GM12892 (cell line): Measurements from ENCODE around the gene NIBAN1.
A peak's percentile ranks its signal among the peaks of the same experiment; 100 is the strongest.

Experiments
- DNase-seq: peaks from one replicate; pipeline ENCODE4 v3.0.0; 2011; ENCODE audit not compliant: insufficient read length
- FAIRE-seq: peaks from 2 replicates; lab custom pipeline; 2011; peaks lifted over from hg19 to GRCh38; lab: Jason Lieb, UNC
- POLR2A ChIP-seq: IDR thresholded peaks from 2 replicates; pipeline ENCODE4 v1.6.1; 2011; ENCODE audit warnings: low read depth, low read length, control low read depth
- POLR2AphosphoS5 ChIP-seq: IDR thresholded peaks from 2 replicates; pipeline ENCODE4 v1.6.1; 2011; ENCODE audit warnings: low read depth, low read length, control low read depth
- TAF1 ChIP-seq: IDR thresholded peaks from 2 replicates; pipeline ENCODE4 v1.6.1; 2011; ENCODE audit warnings: low read depth, mild to moderate bottlenecking, control low read depth, low read length, borderline replicate concordance

The NIBAN1 gene

GRCh38 chr1:184953600-184954219 lies 20.6 kb downstream of the NIBAN1 start:
- no peak for DNase-seq
- peak; percentile 80 for FAIRE-seq
- no peak for TF ChIP-seq POLR2A
- TF ChIP-seq POLR2AphosphoS5: no peak
- no peak for TF ChIP-seq TAF1

DNA sequence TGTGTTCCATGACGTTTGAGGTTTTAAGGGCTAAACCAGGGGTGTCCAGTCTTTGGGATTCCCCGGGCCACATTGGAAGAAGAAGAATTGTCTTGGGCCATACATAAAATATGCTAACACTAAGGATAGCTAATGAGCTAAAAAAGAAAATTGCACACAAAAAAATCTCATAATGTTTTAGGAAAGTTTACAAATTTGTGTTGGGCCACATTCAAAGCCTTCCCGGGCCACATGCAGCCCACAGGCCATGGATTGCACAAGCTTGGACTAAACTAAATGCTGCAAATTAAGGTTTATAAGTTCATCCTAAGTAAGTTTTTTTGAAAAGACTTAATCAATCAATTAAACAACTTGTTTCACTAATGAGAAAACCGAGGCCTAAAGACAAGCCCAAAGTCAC lies 21.9 kb downstream of the NIBAN1 start:
- DNase-seq (no peak), FAIRE-seq (no peak)
- TF ChIP-seq POLR2AphosphoS5 (no peak), POLR2A (no peak), TAF1 (no peak)

DNA sequence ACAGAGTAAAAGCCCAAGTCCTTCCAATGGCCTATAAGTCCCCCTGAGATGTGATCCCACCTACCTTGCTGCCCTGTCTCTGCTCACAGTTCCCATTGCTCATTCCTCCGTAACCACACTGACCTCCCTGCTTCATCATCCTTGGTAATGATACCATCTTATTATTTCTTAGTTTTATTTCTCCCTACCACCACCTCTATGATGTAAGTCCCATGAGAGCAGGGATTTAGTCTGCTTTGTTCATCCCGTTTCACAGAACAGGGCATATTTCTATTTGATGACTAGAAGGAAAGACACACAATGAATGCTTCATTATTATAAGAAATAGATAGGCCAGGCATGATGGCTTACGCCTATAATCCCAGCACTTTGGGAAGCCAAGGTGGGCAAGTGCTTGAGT lies 22.5 kb downstream of the NIBAN1 start:
- FAIRE-seq: no peak
- no peak for TF ChIP-seq POLR2A
- no peak for TF ChIP-seq POLR2AphosphoS5
- TF ChIP-seq TAF1: no peak
- DNase-seq: no peak

DNA sequence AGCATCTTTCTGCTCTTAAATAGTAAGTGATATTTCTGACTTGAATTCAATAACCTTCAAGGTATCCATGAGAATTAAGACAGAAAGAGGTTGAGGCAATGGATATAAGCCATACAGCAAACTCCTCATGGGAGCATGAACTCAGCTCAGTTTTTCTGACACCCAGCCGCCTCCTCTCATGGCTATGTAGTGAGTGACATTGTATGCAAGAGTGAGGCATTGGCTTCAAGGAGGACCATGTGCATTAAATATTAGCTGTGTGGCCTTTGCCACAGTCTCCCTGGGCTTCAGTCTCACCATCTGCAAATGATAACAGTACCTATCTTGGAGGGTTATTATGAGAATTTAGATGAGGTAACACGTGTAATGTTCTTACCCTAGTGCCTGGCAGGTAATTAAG lies 23.4 kb downstream of the NIBAN1 start:
- no peak for DNase-seq
- FAIRE-seq: no peak
- TF ChIP-seq POLR2A (no peak), POLR2AphosphoS5 (no peak), TAF1 (no peak)

GRCh38 chr1:184950227-184950626 lies 24.1 kb downstream of the NIBAN1 start:
- FAIRE-seq: no peak
- no peak for DNase-seq
- TF ChIP-seq POLR2AphosphoS5 (no peak), TAF1 (no peak), POLR2A (no peak)

DNA sequence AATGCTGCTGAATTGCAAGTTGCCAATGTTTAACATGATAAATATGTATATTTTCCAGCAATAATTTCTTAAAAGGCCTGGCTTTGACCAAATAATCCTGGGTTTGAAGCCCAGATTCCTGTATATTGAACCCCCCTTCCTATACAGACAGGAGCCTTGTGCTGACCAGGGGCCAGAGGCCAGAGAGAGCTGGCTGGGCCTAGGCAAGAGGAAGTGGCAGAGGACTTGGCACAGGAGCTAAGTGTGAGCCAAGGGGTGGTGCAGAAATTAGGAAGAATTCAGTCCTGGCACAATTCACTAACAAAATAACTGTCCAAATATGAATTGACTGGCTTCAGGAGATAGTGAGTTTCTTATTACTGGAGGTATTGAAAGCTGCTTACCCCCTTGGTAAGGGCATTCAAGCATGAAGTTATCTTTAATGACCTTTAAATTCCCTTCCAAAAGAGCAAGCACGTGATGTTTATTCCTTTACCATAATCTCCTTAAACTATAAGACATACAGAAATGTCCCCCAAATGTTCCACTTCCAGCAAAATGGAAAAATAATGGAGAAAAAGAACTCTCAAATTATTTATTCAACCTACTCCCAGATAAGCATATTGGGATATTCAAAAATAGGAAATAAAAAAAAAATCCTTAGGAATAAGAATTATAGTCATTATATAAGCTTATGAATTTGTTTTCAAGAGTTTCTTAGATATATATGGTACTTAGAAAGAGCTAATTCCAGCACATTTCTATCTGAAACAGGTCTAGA lies 26.6 kb downstream of the NIBAN1 start:
- FAIRE-seq: peak; percentile 9
- TF ChIP-seq POLR2A: no peak
- TF ChIP-seq POLR2AphosphoS5: no peak
- DNase-seq: no peak

GRCh38 chr1:184945678-184946412 lies 28.5 kb downstream of the NIBAN1 start:
- no peak for DNase-seq
- FAIRE-seq: peak; percentile 82
- TF ChIP-seq POLR2AphosphoS5: no peak
- no peak for TF ChIP-seq POLR2A
- TF ChIP-seq TAF1: no peak

DNA sequence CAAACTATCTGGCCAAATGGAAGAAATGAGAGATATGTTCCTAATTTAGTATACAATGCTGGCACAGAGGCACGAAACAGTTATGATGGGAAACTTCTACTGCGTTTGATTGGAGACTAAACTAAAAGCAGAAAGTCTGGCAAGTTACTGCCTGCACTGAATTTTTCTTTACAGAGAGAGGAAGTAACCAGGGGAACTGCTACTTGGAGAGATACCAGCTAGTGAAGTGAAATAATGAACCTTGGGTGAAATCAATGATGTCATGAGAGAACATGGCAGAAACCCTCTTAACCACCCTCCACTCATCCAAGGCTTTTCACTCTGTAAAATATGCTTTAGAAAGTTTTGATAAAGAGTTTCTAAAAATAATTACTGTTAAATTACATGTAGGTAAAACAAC lies 29.3 kb downstream of the NIBAN1 start:
- FAIRE-seq (peak; percentile 60), DNase-seq (peak; percentile 21)
- TF ChIP-seq POLR2A (no peak), TAF1 (no peak), POLR2AphosphoS5 (no peak)

- DNase-seq (no peak), FAIRE-seq (no peak)
- TF ChIP-seq POLR2A (no peak), POLR2AphosphoS5 (no peak), TAF1 (no peak)
These were observed 30.3 kb downstream of the NIBAN1 start for GRCh38 chr1:184943998-184944397.

GRCh38 chr1:184941735-184942134 lies 32.6 kb downstream of the NIBAN1 start:
- DNase-seq: peak; percentile 18
- TF ChIP-seq TAF1: no peak
- no peak for TF ChIP-seq POLR2A
- no peak for TF ChIP-seq POLR2AphosphoS5
- peak; percentile 90 for FAIRE-seq

DNA sequence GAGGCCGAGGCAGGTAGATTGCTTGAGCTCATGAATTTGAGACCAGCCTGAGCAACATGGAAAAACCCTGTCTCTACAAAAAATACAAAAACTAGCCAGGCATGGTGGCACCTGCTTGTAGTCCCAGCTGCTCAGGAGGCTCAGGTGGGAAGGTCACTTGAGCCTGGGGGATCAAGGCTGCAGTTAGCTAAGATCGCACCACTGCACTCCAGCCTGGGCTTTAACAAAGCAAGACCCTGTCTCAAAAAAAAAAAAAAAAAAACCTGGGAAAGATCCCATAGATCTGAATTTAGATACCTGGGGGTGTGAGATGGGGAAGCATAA lies 32.9 kb downstream of the NIBAN1 start:
- TF ChIP-seq POLR2AphosphoS5: no peak
- no peak for FAIRE-seq
- no peak for DNase-seq

GRCh38 chr1:184940694-184941409 lies 33.5 kb downstream of the NIBAN1 start:
- DNase-seq (no peak), FAIRE-seq (peak; percentile 70)
- TF ChIP-seq POLR2AphosphoS5: no peak
- TF ChIP-seq POLR2A: no peak
- TF ChIP-seq TAF1: no peak
